ENCODE results near the gene NOP9. TPM values are rescaled to one million over a fixed set of nuclear protein-coding genes. Genes with fewer than 3 reads are reported as not detected.

Gene NOP9
- total RNA-seq, 1 donor from 2014 or later = 21.4 TPM

DNA sequence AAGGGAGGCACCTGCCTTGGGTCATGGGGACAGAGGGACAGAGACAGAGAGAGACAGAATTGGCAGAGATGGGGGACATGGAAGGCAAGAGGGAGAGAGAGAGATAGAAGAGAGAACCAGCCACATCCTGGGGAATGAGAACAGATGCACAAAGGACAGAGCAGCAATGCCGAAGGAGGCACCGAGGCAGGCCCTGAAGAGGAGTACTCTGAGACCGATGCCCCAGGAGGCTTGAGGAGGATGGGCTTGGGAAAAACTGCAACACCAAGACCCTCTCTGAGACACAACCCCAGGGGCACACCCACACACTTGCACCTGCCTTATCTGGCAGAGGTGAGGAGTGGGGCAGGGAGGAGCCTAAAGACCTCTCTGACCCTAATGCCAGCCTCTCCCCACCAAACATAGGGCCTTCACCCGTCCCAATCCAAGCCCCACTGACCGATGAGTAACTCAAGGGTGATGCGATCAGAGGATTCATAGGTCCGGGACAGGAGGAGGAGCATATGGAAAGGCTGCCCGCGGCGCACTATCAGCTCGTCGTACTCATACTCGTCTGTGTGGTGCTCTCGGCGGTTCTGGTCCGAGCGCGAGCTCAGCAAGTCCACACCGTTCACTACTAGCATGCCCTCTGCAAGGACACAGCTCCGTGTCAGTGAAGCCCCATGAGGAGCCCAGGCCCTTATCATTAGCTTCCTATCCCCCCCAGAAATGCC is 38.2 kb upstream of the NOP9 start:
- intact Hi-C loops (cut with DNase I) = no loop called here
- no peaks in the 10 kb centered on the region for H3K9me3 ChIP-seq
- H3K36me3 ChIP-seq = peaks cover 15% of the 10 kb centered on the region
- no peaks in the 10 kb centered on the region for H3K27me3 ChIP-seq
- ATAC-seq (no peak), DNase-seq (no peak)
- H3K27ac ChIP-seq = no peak overlapping the region
- H3K4me1 ChIP-seq = peaks cover 5% of the 10 kb centered on the region
- no peak overlapping the region for H3K4me3 ChIP-seq
- no peak for TF ChIP-seq CTCF (IDR thresholded peaks at IDR 0.05)

GRCh38 chr14:24261969-24262327 is 37.7 kb upstream of the NOP9 start:
- peaks cover 5% of the 10 kb centered on the region for H3K4me1 ChIP-seq
- no peak for ATAC-seq
- H3K4me3 ChIP-seq = no peak overlapping the region
- no peak for DNase-seq
- no peak for TF ChIP-seq CTCF (IDR thresholded peaks at IDR 0.05)
- no peaks in the 10 kb centered on the region for H3K9me3 ChIP-seq
- H3K27ac ChIP-seq = no peak overlapping the region
- no peaks in the 10 kb centered on the region for H3K27me3 ChIP-seq
- intact Hi-C loops (cut with DNase I) = no loop called here
- peaks cover 20% of the 10 kb centered on the region for H3K36me3 ChIP-seq

GRCh38 chr14:24262821-24263733 is 36.6 kb upstream of the NOP9 start, which contains the start of gene TGM1:
Gene TGM1 (minus strand): TSS chr14:24263177. CDS start chr14:24262352, 825 bp downstream.
- TF ChIP-seq CTCF (IDR thresholded peaks at IDR 0.05) = no peak
- no peak for ATAC-seq
- Histone ChIP-seq H3K27me3 (no peaks in the 10 kb centered on the region), H3K27ac (no peak within 1 kb of the TSS), H3K4me3 (no peak within 1 kb of the TSS), H3K4me1 (peaks cover 5% of the 10 kb centered on the region), H3K9me3 (no peaks in the 10 kb centered on the region), H3K36me3 (peaks cover 28% of the 10 kb centered on the region)
- no peak for DNase-seq
- intact Hi-C loops (cut with DNase I) = no loop called here

GRCh38 chr14:24263848-24264247 is 35.8 kb upstream of the NOP9 start:
- ATAC-seq = no peak
- no peak for TF ChIP-seq CTCF (IDR thresholded peaks at IDR 0.05)
- H3K27ac ChIP-seq = no peak overlapping the region
- H3K36me3 ChIP-seq = peaks cover 31% of the 10 kb centered on the region
- H3K27me3 ChIP-seq = no peaks in the 10 kb centered on the region
- H3K4me1 ChIP-seq = peaks cover 4% of the 10 kb centered on the region
- H3K9me3 ChIP-seq = no peaks in the 10 kb centered on the region
- no peak overlapping the region for H3K4me3 ChIP-seq
- intact Hi-C loops (cut with DNase I) = no loop called here
- DNase-seq = no peak

DNA sequence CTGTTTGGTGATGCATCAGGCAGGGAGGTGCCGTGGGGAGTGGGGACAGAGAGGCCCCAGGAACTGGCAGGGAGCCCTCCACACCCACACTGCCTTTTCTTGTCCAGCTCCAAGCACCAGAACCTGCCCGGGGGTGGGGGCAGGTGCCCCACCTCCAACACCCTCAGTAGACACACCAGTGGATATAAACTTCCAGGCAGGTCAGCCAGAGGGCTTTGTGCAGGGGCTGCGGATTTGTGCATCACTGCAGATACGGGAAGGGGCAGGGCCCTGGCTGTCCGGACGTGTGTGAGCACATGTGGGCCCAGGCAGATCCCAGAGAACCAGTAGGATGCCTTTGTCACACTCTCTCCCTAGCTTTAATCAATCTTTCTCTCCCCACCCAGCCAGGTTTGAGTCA is 35.4 kb upstream of the NOP9 start:
- H3K27ac ChIP-seq = no peak overlapping the region
- no peak for ATAC-seq
- no peak for TF ChIP-seq CTCF (IDR thresholded peaks at IDR 0.05)
- no peaks in the 10 kb centered on the region for H3K27me3 ChIP-seq
- no peak overlapping the region for H3K4me3 ChIP-seq
- DNase-seq = no peak
- no peaks in the 10 kb centered on the region for H3K4me1 ChIP-seq
- intact Hi-C loops (cut with DNase I) = no loop called here
- H3K9me3 ChIP-seq = no peaks in the 10 kb centered on the region
- peaks cover 35% of the 10 kb centered on the region for H3K36me3 ChIP-seq
